AG09309 (cell line): ENCODE results near the gene MCTP1.

Experiments used
- DNase-seq: peaks from one replicate; pipeline ENCODE4 v3.0.0-alpha.2; 2010; ENCODE audit warnings: low read depth
- H3K4me3 ChIP-seq: 2 replicates; pipeline ENCODE4 v1.5.1; 2011; ENCODE audit warnings: mild to moderate bottlenecking, low read depth, low read length, moderate library complexity; ENCODE audit not compliant: control insufficient read depth
- TF ChIP-seq, protein P1 (sequence below): IDR thresholded peaks from 2 replicates; pipeline ENCODE4 v1.5.1; 2011; ENCODE audit warnings: mild to moderate bottlenecking, low read depth, low read length, inconsistent platforms; ENCODE audit not compliant: insufficient read depth, control insufficient read depth; ENCODE audit errors: missing control alignments

MCTP1 gene

DNA sequence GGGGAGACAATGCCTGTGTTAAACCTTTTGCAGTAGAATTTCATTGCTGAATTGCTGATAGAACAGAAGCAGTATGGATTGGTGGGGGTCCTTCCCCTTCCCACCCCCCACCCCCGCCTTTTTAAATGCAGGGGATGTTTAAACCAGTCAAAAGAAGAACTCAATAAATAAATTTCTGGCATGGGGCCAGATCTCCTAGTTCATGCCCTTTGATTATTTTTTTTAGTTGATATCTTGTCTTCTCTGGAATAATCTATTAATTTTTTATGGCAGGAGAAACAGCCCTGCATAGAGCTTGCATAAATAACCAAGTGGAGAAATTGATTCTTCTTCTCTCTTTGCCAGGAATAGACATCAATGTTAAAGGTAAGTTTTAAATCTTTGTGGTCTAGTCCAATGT is 593.6 kb downstream of the MCTP1 start:
- H3K4me3 ChIP-seq = no peak overlapping the region
- TF ChIP-seq, protein P1, sequence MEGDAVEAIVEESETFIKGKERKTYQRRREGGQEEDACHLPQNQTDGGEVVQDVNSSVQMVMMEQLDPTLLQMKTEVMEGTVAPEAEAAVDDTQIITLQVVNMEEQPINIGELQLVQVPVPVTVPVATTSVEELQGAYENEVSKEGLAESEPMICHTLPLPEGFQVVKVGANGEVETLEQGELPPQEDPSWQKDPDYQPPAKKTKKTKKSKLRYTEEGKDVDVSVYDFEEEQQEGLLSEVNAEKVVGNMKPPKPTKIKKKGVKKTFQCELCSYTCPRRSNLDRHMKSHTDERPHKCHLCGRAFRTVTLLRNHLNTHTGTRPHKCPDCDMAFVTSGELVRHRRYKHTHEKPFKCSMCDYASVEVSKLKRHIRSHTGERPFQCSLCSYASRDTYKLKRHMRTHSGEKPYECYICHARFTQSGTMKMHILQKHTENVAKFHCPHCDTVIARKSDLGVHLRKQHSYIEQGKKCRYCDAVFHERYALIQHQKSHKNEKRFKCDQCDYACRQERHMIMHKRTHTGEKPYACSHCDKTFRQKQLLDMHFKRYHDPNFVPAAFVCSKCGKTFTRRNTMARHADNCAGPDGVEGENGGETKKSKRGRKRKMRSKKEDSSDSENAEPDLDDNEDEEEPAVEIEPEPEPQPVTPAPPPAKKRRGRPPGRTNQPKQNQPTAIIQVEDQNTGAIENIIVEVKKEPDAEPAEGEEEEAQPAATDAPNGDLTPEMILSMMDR = no peak
- DNase-seq = no peak

DNA sequence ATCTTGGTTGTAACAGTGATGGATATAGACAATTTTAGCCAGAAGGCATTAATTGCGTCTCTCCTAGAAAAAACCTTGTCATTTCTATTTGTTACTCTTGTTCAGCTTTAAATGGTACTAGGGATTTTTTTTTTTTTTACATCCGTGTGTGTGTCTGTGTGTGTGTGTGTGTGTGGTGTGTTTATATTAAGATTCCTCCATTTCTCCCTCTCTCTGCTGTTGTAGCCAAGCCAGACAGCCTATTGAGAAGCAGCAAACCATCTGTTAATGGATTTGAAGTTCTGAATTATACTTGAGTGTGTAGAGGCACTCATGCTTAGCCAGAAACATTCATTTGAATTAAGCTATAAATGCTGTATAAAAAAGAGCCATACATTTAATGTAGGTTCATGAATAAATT is 594.1 kb downstream of the MCTP1 start:
- no peak for DNase-seq
- TF ChIP-seq, protein P1 = no peak
- H3K4me3 ChIP-seq = no peak overlapping the region

DNA sequence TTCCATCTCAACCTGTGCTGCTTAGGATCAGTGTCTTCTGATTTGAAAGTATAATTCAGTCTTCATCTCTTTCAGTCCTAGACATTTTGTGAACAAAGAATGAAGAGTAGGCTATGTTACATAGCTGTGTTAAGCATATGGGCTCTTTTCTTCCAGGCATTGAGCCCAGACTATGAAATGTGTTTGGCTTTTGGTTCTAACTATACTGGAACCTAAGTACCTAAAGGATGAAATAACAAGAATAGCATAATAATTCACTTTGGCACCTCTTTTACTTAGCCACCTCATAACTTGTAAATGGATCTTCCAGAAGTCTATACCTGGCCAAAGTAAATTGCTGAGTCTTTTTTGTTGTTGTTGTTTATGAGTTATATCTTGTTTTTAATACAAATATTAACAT is 595.0 kb downstream of the MCTP1 start:
- TF ChIP-seq, protein P1 = no peak
- DNase-seq = no peak
- H3K4me3 ChIP-seq = no peak overlapping the region

DNA sequence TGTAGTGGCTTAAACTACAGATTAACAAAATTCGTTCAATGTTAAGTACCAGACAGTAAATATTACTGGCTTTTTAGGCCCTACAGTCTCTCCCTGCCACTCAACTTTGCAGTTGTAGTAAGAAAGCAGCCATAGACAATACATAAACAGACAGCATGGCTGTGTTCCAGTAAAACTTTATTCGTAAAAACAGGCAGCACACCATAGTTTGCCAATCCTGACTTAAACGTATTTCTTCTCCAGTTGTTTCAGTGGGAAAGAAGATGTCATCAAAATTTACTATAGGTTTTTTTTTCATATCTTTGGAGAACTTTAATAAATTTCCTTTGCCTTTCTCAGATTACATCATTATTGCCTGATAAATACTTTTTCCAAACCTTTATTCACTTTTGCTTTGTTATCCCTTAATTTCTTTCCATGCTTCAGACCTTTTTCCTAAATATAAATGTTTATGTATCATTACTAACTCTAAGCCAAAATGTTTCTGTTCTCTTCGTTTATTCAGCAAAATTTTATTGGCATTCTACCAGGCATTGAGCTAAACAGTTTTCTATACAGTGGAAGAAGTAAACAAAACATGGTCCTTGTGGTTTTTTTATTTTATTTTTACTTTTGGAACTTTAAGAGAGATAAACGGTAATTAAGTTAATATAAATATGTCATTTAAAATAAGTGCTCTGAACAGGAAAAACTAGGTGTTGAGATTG is 601.9 kb downstream of the MCTP1 start:
- no peak for DNase-seq
- TF ChIP-seq, protein P1 = no peak
- H3K4me3 ChIP-seq = no peak overlapping the region

DNA sequence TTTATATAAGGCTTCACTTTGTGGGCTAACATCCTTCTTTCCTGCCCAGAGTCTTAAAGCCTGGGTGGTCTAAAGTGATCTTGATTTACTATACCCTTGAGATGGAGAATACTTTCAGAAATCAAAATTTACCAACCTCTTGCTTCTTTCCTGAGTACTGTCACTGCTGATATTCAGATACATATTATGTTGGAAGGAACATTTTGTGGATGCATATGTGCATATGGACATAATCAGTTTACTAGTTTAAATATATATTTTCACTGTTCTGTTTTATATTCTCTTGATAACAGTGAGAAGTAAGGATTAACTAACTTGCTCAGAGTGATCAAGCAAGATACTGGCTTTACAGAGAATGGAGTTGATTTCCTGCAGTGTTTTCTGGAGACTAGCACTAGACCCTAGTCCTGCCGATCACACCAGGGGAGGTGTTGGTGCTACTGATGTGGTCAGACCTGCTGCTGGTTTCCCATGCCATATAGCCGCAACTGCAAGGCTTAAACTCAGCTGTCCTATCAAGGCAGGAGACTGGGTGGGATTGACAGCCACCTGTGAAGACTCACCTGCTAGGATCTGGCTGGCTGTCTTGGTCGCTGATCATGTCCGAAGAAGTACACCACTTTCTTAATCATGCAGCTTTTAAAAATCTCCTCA is 608.8 kb downstream of the MCTP1 start:
- TF ChIP-seq, protein P1 = no peak
- DNase-seq = no peak
- H3K4me3 ChIP-seq = no peak overlapping the region

DNA sequence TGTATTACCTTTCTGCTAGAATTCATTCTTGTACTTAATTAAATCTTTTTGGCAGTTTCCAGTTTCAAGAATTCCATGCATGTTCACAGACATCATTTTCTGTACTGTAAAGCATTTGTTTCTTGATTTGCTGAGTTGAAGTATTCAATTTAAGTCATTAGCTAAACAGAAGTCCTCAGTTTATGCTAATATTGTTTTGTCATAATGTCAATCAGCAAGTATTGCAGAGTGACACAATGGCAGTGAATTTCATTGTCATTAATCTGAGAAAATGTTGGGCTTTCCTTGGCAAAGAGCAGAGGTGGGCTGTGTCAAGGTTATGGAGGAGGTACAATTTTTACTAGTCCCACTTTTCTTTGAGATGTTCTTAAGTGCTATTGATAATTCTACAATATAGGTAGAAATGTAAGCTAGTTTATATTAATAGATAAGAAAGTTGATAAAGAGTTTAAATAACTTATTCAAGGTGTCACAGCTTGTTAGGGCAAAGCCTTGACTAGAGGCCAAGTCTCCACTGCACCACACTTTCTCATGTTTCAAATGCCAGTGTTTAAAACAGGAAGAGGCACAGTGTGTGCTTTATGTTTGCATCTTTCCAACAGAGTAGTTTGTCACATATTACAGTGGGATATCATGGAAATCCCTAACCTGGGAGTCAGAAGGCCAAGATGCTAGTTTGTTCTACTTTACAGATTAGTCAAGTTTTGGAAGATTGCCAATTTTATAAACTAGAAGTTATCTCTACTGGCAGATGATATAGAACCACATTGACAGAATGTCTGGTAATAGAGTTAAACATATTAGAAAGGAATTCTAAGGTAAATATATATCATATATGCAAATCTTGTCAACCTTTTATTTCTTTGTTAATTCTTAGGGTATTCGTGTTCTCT is 610.2 kb downstream of the MCTP1 start:
- H3K4me3 ChIP-seq = no peak overlapping the region
- TF ChIP-seq, protein P1 = no peak
- no peak for DNase-seq
